Vagina (tissue), 2 donors: ENCODE measurements around the gene OR2T3.
"Not testable (repeated sequence)": the region's sequence is repeated elsewhere in the genome, so short reads cannot be mapped to it uniquely, and the experiment has no call there.

Source experiments
- POLR2A ChIP-seq, 2 donors: fragments of 450-650 bp; IDR thresholded peaks; one replicate each; pipeline ENCODE4 v1.6.1; 2017; ENCODE audit warnings: antibody characterized with exemption in 2 of 2, mild to moderate bottlenecking in 2 of 2, moderate library complexity in 2 of 2
- POLR2AphosphoS5 ChIP-seq, 2 donors: sonication (generic); formaldehyde crosslinking; IDR thresholded peaks; one replicate each; pipeline ENCODE4 v1.9.0; 2017; ENCODE audit warnings: antibody characterized with exemption in 2 of 2, mild to moderate bottlenecking in 2 of 2, low read depth in 1 of 2; ENCODE audit not compliant: insufficient read depth in 1 of 2
- TF ChIP-seq, protein P1 (sequence below), 3 experiments: fragments of 450-650 bp in 2 of 3; fragments of 200-600 bp in 1 of 3; sonication (generic) in 1 of 3; IDR thresholded peaks; one replicate each; pipeline ENCODE4 v1.5.1; 2017 to 2019; ENCODE audit warnings: antibody characterized with exemption in 3 of 3, mild to moderate bottlenecking in 2 of 3, moderate library complexity in 2 of 3

DNA sequence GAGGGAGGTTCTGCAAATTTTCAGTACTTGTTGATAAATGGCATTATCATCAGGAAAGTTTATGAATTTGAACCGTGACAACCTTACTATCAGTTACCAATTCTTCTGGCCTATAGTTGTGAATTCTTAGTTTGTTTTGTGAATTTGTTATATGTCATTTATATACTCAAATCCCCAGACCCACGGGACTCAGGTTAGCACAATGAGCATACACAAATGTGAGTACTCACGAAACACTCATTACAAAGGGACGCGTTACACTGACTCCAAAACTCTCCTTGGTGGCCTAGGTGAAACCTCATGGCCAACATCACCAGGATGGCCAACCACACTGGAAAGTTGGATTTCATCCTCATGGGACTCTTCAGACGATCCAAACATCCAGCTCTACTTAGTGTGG is 15.1 kb downstream of the OR2T3 start, which contains the start of gene OR2T5:
- TF ChIP-seq POLR2AphosphoS5 (IDR thresholded peaks at IDR 0.05; ENCODE audit: insufficient read depth in 1 of 2, low read depth in 1 of 2); POLR2A (IDR thresholded peaks at IDR 0.05): not testable (repeated sequence)
- TF ChIP-seq, protein P1, sequence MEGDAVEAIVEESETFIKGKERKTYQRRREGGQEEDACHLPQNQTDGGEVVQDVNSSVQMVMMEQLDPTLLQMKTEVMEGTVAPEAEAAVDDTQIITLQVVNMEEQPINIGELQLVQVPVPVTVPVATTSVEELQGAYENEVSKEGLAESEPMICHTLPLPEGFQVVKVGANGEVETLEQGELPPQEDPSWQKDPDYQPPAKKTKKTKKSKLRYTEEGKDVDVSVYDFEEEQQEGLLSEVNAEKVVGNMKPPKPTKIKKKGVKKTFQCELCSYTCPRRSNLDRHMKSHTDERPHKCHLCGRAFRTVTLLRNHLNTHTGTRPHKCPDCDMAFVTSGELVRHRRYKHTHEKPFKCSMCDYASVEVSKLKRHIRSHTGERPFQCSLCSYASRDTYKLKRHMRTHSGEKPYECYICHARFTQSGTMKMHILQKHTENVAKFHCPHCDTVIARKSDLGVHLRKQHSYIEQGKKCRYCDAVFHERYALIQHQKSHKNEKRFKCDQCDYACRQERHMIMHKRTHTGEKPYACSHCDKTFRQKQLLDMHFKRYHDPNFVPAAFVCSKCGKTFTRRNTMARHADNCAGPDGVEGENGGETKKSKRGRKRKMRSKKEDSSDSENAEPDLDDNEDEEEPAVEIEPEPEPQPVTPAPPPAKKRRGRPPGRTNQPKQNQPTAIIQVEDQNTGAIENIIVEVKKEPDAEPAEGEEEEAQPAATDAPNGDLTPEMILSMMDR (IDR thresholded peaks at IDR 0.05) = not testable (repeated sequence)
